GM12892 (cell line): ENCODE results near the gene GTF2F2.

Experiments
- POLR2A ChIP-seq: IDR thresholded peaks from 2 replicates; pipeline ENCODE4 v1.6.1; 2011; ENCODE audit warnings: low read depth, low read length, control low read depth
- POLR2AphosphoS5 ChIP-seq: IDR thresholded peaks from 2 replicates; pipeline ENCODE4 v1.6.1; 2011; ENCODE audit warnings: low read depth, low read length, control low read depth
- TAF1 ChIP-seq: IDR thresholded peaks from 2 replicates; pipeline ENCODE4 v1.6.1; 2011; ENCODE audit warnings: low read depth, mild to moderate bottlenecking, control low read depth, low read length, borderline replicate concordance

DNA sequence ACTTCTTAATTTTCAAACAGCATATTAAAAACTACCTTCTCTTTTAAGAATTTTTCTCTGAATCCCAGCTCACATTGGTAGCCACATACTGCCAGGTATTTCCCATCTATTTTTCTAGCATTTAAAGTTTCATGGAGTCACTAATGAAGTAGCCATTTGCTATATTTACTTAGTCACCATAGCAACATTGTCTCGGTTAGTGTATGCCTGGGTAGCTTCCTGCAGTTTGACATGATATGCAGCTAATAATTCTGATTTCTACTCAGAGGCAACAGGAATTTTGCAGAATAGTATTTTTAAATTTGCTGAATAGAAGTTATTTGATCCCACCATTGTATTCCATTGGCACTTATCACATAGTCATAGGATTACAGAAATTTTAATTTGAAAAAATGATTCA is 111.4 kb downstream of the GTF2F2 start:
- TF ChIP-seq TAF1 (no peak), POLR2AphosphoS5 (no peak), POLR2A (no peak)
